NCI-H526 (cell line): ENCODE data around the gene SEC14L1.
A peak's percentile ranks its signal among the peaks of the same experiment; 100 is the strongest.
"Not testable (repeated sequence)": the region's sequence is repeated elsewhere in the genome, so short reads cannot be mapped to it uniquely, and the experiment has no call there.

Experiments
- DNase-seq, 2 experiments: peaks; one replicate each; lab custom pipeline; 2025; lab: John Stamatoyannopoulos, UW

SEC14L1 gene

DNA sequence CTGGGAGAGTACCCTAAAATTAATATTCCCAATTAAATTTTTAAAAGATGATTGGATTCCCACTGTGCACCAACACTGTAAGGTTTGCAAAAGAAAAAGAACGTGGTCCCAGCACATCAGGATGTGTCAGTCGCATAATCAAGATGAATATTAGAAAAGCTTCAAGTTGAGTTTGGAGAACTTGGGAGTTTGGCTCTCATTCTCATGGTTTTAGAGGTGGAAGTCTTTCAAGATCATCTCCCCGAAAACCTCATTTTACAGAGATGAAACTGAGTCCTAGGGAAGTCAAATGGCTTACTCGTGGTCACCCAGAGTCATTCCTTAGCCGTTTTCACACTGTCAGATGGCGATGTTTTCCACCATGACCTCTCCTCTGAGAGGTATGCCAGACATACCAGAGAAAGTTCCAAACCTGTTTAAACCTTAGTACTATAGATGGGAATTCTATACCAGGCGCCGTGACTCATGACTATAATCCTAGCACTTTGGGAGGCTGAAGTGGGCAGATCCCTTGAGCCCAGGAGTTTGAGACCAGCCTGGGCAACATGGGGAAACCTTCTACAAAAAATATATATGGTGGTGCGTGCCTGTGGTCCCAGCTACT, 1.2 kb downstream of the SEC14L1 start:
- DNase-seq = no peak

DNA sequence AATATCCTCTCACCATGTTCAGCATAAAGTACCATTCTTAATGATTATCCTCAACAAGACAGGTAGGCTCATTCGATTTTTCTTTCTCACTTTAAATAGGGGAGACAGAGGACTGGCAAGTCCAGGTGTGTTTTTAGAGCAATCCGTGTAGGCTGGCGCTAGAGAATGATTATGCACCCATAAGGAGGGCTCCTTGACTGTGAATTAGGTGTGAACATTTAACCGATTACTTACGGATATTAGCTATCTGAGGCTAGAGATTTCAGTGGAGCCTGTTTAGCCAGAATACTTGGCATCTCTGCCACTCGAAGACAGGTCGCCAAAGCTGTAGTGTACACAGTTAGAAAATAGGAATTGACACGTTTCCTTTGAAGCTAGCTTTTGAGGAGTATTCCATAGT, 1.9 kb downstream of the SEC14L1 start:
- DNase-seq = peak in 1 of 2 experiments; percentile 40

DNA sequence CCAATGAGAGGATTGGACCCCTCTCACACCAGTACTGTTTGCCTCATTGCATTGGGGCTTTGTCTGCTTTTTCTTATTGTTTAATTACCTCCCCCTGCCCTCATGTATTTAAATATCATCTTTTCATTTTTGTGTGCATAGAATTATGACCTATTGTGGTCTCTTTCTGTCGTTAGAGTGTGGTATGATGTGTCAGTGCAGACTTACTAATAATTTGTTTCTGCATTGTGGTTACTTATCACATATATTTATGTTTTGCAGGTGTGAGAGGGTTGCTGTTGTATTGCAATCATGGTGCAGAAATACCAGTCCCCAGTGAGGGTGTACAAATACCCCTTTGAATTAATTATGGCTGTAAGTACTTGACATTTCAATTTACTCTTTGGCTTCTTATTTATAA, 2.5 kb downstream of the SEC14L1 start:
- DNase-seq = peak in 1 of 2 experiments; percentile 40

DNA sequence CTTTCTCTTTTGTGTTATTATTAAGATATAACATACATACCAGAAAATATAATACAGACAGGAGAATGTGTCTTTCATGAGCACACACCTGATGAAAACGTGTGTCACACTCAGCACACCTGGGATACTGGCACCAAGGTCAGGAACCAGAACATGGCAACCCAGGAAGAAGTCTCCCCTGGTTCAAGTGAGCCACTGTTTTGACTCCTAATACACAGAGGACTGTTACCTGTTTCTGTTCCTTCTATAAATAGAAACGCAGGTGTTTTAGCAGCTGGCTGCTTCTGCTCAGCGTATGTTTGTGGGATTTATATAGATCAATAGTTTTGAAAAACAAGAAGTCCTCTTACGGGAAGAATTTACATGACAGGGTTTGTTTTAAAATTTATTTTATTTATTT, 3.5 kb downstream of the SEC14L1 start:
- DNase-seq = peak; percentile 45 to 74

DNA sequence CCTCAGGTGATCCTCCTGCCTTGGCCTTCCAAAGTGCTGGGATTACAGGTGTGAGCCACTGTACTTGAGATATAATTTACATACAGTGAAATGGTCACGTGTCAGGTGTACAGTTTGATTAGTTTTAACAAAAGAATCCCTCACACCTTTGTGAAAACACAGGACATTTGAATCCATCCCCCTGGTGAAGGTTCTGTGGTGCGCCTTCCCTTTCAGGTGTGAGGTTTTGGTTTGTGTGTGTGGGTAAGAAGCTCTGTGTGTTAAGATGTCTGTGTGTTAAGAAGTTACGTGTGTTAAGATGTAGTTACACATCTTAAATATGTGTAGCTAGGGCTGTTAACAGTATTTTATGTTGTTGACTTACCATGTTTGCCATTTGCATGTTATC, 4.4 kb downstream of the SEC14L1 start:
- DNase-seq = peak; percentile 80 to 84

DNA sequence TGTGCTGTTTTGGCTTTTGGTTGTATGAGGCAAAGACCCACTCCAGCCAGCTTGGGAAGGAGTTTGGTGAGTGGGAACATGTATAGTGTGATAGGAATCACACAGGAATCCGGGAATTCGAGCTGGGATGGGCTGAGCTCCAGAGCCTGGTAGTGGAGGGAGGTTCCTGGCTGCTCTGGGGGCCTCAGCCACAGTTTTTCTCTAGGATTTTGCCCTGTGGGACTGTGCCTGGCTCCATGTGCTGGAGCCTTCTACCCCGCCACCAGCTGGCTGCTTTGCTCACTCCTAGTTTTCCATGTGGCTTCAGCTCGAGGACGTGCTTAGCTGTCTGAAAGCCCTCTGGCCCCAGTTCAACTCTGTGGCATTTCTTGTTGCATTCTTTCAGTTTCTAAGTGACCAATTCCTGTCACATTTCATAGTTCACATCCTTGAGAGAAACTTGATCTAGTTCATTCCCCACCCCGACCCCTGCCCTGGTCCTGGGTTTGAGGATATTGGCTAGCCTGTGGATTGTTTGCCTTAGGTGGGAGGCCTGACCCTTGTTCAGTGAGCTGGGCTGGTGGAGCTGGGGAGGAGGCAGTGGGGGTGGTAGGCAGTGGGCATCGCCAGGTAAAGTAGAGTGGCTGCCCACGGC, 5.0 kb downstream of the SEC14L1 start:
- DNase-seq = peak; percentile 80 to 87

DNA sequence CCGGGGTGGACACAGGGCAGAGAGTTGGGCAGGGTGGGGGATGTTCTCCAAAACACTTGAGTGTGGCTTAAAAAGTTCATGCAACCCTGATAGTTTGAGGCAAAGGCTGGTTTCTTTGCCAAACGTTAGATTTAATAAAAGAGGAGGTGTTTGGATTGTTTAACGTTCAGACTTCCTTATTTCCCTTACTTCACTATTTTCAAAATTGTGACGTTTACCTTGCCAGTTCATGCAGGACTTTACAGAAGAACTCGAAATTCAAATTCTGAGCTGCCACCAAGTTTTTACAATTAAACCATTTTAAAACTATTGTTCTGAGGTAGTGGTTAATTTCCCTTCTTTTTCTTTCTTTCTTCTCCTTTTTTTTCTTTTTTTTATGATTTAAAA, 5.5 kb downstream of the SEC14L1 start:
- DNase-seq = no peak

DNA sequence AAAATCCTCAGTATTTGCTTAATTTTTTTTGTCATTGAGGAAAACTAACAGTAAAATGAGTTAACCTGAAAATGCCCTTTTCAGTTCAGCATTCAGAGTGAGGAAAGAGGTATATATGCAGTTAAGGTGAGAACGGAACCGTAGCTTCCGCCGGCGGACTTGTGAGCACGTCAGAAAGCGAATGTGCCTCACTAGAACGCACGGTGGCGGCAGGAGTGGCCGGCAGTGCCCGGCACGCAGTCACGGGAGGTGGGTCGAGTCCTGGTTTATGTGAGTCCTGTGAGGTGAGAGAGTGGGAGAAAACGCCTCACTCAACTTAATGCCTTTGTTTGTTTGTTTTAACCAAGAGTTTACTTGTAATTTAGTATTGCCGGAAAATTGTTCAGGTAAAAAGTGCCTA, 6.1 kb downstream of the SEC14L1 start:
- peak in 1 of 2 experiments; percentile 89 for DNase-seq

DNA sequence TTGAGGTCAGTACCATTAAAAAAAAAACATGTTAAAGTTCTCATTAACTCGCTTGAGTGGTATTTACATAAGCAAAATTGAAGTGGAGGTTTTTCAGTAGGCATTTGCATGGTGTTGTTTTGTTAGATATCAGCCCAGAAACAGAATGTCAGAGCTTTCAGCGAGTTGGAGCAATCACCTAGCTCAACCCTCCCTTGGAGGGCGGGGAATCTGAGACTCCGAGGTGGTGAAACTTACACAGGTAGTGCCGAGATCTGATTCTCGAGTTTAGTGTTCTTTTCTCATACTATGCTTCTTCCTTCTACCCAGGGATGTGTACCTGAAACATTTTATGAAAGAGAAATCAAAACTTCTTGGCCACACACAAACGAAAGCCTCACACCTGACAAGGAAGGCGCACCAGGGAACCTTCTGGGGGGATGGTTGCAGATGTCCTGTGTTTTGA, 6.6 kb downstream of the SEC14L1 start:
- DNase-seq = peak; percentile 89 to 90

DNA sequence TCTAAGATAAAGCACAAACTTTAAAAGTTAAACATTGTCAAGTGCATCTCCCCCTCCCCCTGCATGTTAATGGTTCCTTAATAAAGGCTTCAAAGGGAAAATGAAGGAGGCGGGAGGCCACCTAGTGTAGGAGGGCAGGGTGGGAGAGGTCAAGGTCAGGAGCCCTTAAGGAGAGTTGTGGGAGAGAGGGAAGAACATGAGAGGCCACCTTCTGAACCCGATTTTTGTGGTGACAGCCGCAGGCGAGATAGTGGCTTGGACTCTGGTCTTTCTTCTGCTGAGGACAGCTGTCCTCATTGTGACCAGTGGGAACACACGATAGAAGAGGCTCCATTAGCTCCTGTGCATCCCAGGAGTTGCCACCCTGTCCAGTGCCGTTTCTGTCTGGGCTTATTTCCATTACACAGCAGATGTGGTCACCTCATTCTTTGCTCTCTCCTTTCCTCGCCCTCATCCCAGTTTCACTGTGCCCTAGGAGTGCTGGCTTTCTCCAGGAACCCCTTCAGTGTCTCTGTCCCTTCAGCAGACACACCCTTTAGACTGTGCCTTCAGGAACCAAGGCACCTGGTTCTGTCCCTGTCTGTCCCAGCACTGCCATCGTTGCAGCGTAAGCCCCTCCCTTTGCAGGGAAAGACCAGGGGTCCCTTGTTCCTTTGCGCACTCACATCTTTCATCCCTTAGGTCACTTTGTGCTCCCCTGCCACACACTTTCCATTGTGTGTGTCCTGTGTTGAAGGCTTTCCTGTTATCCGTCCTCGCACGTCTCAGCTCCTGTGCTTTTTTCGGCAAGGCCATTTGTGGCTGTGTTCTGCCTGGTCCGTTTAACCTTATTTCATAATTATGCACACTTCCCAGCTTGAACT, 7.5 kb downstream of the SEC14L1 start:
- DNase-seq = no peak

DNA sequence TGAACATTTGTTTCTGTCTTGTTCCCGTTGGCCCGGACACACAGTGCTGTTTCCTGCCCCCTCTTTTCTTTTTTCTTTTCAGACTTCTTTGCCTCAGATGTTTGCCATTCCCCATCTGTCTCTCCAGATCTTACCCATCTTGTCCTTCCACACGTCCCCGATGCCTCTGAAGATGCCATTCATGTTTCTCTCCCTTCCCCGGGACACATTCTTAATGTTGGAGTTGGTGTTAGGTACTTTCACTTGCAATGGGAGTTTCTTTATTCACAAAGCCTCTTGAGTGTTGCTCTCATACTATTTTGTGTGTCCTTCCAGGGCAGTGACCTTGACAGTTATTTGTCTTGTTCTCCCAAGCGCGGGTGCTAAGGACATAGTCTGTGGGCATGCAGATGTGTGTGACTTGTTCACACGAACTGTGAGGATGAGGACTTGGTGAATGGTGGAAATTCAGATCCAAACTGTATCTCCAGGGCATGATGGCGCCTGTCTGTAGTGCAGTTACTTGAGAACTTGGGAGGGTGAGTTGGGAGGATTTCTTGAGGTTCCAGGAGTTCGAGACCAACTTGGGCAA, 8.3 kb downstream of the SEC14L1 start:
- DNase-seq = no peak

DNA sequence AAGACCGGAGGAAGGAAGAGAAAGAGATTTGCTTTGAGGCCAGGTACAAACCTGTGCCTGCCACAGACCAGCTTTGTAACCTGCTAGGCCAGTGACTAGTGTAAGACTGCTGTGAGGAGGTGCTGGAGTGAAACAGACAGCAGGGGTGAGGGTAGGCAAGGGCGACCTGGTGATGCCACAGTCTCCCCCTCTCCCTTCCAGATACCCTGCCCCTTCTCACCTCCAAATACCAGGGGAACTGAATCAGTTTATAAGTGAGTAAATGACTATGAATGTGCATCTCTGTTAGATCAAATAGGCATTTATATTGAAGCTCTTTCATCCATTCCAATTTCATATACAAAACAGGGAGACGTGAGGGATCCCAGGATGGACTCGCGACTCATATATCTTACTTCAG, 9.4 kb downstream of the SEC14L1 start:
- DNase-seq = peak in 1 of 2 experiments; percentile 30

DNA sequence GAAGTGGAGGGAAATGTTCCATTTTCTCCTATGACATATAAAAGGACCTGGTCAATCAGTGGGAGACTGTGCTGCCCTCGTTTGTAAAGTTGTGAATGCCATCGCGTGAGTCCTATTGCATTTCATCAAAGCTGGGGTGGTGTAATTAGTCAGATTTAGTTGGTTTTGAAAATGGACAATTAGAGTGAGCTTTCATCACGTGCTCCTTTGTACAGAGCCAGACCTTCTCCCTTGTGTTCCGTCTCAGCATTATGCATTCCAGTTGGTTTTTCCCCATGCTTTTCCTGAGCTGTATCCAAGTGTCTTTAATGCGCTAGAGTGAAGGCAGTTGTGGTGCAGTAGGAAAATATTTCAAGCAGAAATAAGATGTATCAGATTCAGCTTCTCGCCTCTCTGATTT, 10.4 kb downstream of the SEC14L1 start:
- DNase-seq = no peak

DNA sequence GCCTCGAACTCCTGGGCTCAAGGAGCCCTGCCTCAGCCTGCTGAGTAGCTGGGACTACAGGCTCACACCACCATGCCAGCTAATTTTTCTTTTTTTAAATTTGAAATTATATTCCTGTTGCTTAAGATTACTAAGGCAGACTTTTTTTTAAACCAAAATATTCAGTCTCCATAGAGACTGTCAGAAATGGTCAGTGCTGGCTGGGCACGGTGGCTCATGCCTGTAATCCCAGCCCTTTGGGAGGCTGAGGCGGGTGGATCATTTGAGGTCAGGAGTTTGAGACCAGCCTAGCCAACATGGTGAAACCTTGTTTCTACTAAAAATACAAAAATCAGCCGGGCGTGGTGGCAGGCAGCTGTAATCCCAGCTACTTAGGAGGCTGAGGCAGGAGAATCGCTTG, 11.3 kb downstream of the SEC14L1 start:
- not testable (repeated sequence) for DNase-seq

DNA sequence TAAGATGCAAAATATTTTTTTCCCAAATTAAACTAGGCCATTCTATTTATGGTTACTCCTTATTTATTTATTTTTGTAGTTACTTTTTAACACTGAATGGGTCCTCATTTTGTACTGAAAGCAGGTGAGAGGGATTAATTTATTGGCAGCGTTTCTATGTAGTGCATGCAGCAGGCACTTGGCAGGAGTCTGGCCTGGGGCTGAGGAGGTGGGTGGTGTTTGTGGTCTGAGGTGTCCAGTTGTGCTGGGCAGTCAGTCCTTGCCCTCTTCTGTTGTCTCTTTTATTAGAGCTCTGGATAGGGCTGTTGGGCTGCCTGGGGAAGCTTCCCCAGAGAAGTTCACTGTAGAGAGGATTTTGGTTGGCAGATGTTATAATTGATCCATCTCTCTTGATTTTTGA, 12.7 kb downstream of the SEC14L1 start:
- peak; percentile 90 to 91 for DNase-seq

DNA sequence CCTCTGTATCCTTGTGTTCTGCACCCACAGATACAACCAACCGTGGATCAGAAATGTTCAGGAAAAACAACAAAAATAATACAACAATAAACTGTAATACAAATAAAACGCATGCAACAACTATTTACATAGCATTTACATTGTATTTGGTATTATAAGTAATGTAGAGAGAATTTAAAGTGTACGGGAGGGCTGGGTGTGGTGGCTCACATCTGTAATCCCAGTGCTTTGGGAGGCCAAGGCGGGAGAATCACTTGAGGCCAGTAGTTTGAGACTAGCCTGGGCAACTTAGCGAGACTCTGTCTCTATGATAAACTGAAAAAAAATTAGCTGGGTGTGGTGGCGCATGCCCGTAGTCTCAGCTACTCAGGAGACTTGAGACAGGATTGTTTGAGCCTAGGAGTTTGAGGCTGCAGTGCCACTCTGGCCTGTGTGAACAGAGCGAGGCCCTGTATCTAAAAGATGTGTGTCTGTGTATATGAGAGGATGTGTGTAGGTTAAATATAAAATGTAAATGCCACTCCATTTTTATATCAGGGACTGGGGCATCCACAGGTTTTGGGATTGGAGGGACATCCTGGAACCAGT, 13.3 kb downstream of the SEC14L1 start:
- peak in 1 of 2 experiments; percentile 58 for DNase-seq

DNA sequence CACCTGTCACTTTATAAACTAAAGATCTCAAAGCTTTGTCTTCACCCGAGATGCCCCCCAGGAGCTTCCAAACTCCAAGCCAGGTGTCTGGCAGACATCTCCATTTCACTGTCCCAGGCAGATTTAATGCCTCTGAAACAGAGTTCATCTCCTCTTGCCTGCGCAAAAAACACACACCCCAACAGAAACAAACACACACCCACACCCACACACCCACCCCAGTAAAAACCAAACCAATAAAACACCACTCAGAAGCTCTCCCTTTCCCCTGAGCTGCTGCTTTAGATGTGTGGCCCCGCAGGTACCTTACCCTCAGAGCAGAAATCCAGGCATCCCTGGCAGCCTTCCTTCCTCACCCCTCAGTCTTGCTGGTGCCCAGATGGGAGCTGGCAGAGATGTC, 14.4 kb downstream of the SEC14L1 start:
- no peak for DNase-seq

DNA sequence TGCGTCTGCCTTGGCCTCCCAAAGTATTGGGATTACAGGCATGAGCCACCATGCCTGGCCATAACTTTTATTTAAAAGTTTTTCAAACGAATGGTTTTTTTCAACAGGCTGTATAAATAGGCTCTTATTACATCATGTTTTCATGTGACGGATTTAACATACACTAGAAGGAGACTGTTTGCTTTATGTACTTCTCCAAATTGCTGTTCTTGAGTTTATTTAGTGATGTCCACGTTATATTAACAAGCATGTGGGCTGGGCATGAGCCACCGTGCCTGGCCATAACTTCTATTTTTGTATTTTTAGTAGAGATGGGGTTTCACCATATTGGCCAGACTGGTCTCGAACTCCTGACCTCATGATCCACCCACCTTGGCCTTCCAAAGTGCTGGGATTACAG, 17.0 kb downstream of the SEC14L1 start:
- DNase-seq = not testable (repeated sequence)

DNA sequence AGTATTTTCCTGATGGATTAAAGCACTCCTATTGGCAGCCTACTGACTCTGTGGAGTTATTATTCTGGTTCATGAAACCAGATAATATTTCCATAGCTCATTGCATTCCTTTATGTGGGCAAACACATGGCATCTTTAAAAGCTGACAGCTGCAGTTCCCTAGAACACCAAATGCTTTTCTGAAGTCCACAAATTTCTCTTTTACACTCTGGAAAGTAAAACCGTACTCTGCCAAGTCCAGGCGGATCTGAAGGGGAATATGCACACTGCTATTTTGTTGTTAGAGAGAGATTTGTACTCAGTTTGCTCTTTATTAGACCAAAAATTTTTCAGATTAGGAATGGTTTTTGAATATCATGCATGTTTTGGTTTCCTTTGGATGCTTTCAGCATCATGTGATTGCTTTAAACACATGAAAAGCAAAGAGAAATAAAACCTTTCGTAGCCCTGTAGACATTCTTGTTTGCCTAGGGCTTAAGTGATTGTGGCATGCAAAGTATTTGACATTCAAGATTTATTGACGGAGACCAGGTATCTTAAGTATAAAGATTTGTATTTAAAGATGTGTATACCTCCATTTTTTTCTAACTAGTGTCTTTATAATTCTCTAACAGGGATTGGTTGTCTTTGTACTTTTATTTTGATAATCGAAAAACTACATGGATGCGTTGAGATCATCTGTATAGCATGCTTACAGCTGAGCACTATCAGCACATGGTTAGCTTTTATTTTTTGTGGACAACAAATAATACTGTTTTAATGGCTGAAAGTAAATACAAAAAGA, 19.5 kb downstream of the SEC14L1 start:
- DNase-seq = peak; percentile 60 to 62

DNA sequence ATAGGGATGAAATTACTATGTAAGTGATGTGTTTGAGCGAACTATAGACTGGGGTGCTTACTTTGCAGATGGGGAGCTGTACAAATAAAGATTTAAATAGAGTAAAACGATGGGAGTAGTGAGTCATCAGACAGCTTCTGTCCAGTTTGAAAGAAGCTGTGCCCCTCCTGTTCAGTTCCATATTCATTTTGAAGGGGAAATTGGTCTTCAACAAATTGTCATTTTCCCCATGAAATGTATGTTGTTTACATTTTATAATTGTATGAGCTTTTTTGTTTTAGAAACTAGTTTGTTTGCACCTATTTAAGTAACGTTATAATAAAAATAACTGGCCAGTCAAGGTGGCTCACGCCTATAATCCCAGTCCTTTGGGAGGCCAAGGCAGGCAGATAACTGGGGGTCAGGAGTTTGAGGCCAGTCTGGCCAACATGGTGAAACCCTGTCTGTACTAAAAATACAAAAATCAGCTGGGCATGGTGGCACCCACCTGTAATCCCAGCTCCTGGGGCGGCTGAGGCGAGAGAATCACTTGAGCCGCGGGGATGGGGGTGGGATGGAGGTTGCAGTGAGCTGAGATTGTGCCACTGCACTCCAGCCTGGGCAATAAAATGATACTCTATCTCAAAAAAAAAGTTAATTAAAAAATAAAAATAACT, 20.2 kb downstream of the SEC14L1 start:
- DNase-seq = no peak

DNA sequence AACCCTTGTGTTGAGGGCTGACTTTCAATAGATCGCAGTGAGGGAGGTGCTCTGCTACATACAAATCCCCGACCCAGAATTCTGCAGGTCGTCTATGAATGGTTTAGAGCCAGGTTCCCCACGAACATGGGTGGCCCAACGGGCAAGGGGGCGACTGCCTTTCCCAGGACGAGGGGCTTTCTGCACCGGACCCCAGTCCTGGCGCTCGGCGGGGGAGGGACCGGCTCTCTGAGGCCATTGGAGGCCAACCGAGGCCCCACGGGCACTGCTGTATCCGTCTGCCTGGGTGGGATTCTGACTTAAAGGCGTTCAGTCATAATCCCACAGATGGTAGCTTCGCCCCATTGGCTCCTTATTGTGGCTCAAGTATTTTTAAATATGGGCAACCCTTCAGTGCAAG, 21.2 kb downstream of the SEC14L1 start:
- no peak for DNase-seq
